HCT116 (cell line): ENCODE measurements around the gene TNS3. TPM values are rescaled to one million over a fixed set of nuclear protein-coding genes. Genes with fewer than 3 reads are reported as not detected.

Source experiments
- ATAC-seq: fragments of 200-7000 bp; cut with Tn5 transposase; 2 replicates; pipeline ENCODE4 v1.9.1; 2020; ENCODE audit warnings: mild to moderate bottlenecking, moderate library complexity
- BruUV-seq: library from RNA; stranded (reverse); fragments of 400-500 nt; replicated peaks from 2 replicates; lab custom pipeline; 2021; lab: Mats Ljungman, UMichigan
- CTCF ChIA-PET: fragments of 300-600 bp; sonication (Branson Sonifier 250); formaldehyde crosslinking; loops from one replicate; lab custom pipeline; 2021; ENCODE audit warnings: antibody characterized with exemption; lab: Charles Lee
- POLR2A ChIA-PET: fragments of 300-600, 350-600 bp; sonication (Branson Sonifier 250); formaldehyde crosslinking; loops from one replicate; lab custom pipeline; 2021; ENCODE audit warnings: antibody characterized with exemption; lab: Charles Lee
- RAD21 ChIA-PET, 2 experiments: fragments of 300-600 bp; sonication (Branson Sonifier 250); formaldehyde crosslinking; loops; one replicate each; lab custom pipeline; 2023; ENCODE audit warnings: low total read pairs in 2 of 2; ENCODE audit not compliant: uncharacterized antibody in 2 of 2, unreplicated experiment in 2 of 2, low non-redundant PET in 1 of 2; lab: Charles Lee
- DNase-seq: peaks from one replicate; pipeline ENCODE4 v3.0.0-alpha.2; 2010; ENCODE audit warnings: low read depth, low spot score
- H2AFZ ChIP-seq: fragments of 200-600 bp; shearing (Covaris generic), sonication (generic); 2 replicates; pipeline ENCODE4 v1.6.1; 2017; ENCODE audit warnings: low read depth, mixed run types, mixed read lengths, antibody characterized with exemption, low read length; ENCODE audit not compliant: poor library complexity, severe bottlenecking
- H3K27ac ChIP-seq: 2 replicates; pipeline ENCODE4 v1.5.1; 2012; ENCODE audit warnings: low read depth, low read length
- H3K27me3 ChIP-seq: fragments of 200-600 bp; sonication (generic); 2 replicates; pipeline ENCODE4 v1.6.1; 2016; ENCODE audit warnings: mixed run types, low read length, mixed read lengths; ENCODE audit not compliant: insufficient read depth
- H3K36me3 ChIP-seq, 2 experiments: fragments of 200-500 bp in 1 of 2; fragments of 200-600 bp in 1 of 2; sonication (Bioruptor generic) in 1 of 2; sonication (generic) in 1 of 2; 2 replicates each; pipeline versions ENCODE4 v1.5.1 to v1.6.1; 2014 to 2016; ENCODE audit warnings: low read length in 2 of 2, inconsistent platforms in 1 of 2, mixed read lengths in 1 of 2, mixed run types in 1 of 2; ENCODE audit not compliant: insufficient read depth in 2 of 2, control insufficient read depth in 1 of 2
- H3K4me1 ChIP-seq, 2 experiments: fragments of 200-600 bp in 1 of 2; sonication (generic) in 1 of 2; 2 replicates each; pipeline versions ENCODE4 v1.5.1 to v1.6.1; 2012 to 2017; ENCODE audit warnings: low read length in 2 of 2, inconsistent platforms in 1 of 2, mild to moderate bottlenecking in 1 of 2, mixed read lengths in 1 of 2, mixed run types in 1 of 2, moderate library complexity in 1 of 2; ENCODE audit not compliant: insufficient read depth in 2 of 2, control insufficient read depth in 1 of 2
- H3K4me2 ChIP-seq: fragments of 200-600 bp; sonication (generic); 2 replicates; pipeline ENCODE4 v1.6.1; 2017; ENCODE audit warnings: mixed run types, low read length, mixed read lengths
- H3K4me3 ChIP-seq, 2 experiments: fragments of 200-600 bp in 1 of 2; sonication (generic) in 1 of 2; replicated peaks in 1 of 2; 2 replicates each; pipeline ENCODE4 v1.5.1; 2011 to 2016; ENCODE audit warnings: low read length in 2 of 2, control low read depth in 1 of 2, low read depth in 1 of 2, mild to moderate bottlenecking in 1 of 2, mixed read lengths in 1 of 2, mixed run types in 1 of 2
- H3K79me2 ChIP-seq: fragments of 200-600 bp; sonication (generic); 2 replicates; pipeline ENCODE4 v1.6.1; 2017; ENCODE audit warnings: mild to moderate bottlenecking, mixed run types, low read length, moderate library complexity, mixed read lengths; ENCODE audit not compliant: insufficient read depth
- H3K9ac ChIP-seq: fragments of 200-600 bp; sonication (generic); 2 replicates; pipeline ENCODE4 v1.6.1; 2016; ENCODE audit warnings: low read length, mixed read lengths
- H3K9me2 ChIP-seq: fragments of 200-600 bp; sonication (generic), shearing (Covaris generic); 2 replicates; pipeline ENCODE4 v1.6.1; 2017; ENCODE audit warnings: mixed run types, mild to moderate bottlenecking, moderate library complexity; ENCODE audit not compliant: insufficient read depth
- H3K9me3 ChIP-seq, 2 experiments: fragments of 200-500 bp in 1 of 2; fragments of 200-600 bp in 1 of 2; sonication (Bioruptor generic) in 1 of 2; sonication (generic) in 1 of 2; 2 replicates each; pipeline ENCODE4 v1.6.1; 2014 to 2017; ENCODE audit warnings: low read length in 2 of 2, mixed read lengths in 2 of 2, inconsistent platforms in 1 of 2, low read depth in 1 of 2, mild to moderate bottlenecking in 1 of 2, mixed run types in 1 of 2, moderate library complexity in 1 of 2; ENCODE audit not compliant: control insufficient read depth in 1 of 2, insufficient read depth in 1 of 2
- H4K20me1 ChIP-seq: fragments of 200-600 bp; sonication (generic), shearing (Covaris generic); 2 replicates; pipeline ENCODE4 v1.6.1; 2017; ENCODE audit warnings: mixed run types, mild to moderate bottlenecking, moderate library complexity; ENCODE audit not compliant: insufficient read depth
- CEBPB ChIP-seq: IDR thresholded peaks from 2 replicates; pipeline ENCODE4 v1.6.1; 2012; ENCODE audit warnings: low read depth
- MAX ChIP-seq: IDR thresholded peaks from 2 replicates; pipeline ENCODE4 v1.6.1; 2012
- RAD21 ChIP-seq: IDR thresholded peaks from 2 replicates; pipeline ENCODE4 v1.6.1; 2012; ENCODE audit warnings: low read depth, mild to moderate bottlenecking
- REST ChIP-seq: IDR thresholded peaks from 2 replicates; pipeline ENCODE4 v1.6.1; 2012; ENCODE audit warnings: low read depth
- intact Hi-C: fragments of 100-400 bp; cut with micrococcal nuclease; formaldehyde crosslinking; loops from 2 replicates; pipeline ENCODE4 v1.10.0; 2022
- total RNA-seq: library from RNA; stranded (reverse); gene quantifications from one replicate; pipeline ENCODE4 v1.2.1, GENCODE V29; 2021; ENCODE audit not compliant: unreplicated experiment

The TNS3 gene
- total RNA-seq, 1 experiment from 2014 or later = 9.1 TPM

- no peaks in the 10 kb centered on the region for H3K9me2 ChIP-seq
- TF ChIP-seq MAX = no peak
- no peak for TF ChIP-seq RAD21
- TF ChIP-seq CEBPB = no peak
- TF ChIP-seq REST = no peak
- TF ChIP-seq, all 23 proteins: peak for 0
- ATAC-seq (no peak), DNase-seq (no peak)
- H3K4me3 ChIP-seq = no peak overlapping the region
- H3K4me1 ChIP-seq = 0 out of 4 replicates have a peak, but pooled peaks cover 0 to 3% of the 10 kb centered on the region in 2 experiments
- H3K79me2 ChIP-seq = no peaks in the 10 kb centered on the region
- H3K27me3 ChIP-seq = no peaks in the 10 kb centered on the region
- intact Hi-C loops = loop anchor here (2.0 to 10.0 kb wide), 2 partner anchors 677 to 887 kb away; no protein-coding TSS in a partner anchor
- H3K9ac ChIP-seq = no peak overlapping the region
- H3K36me3 ChIP-seq = no peaks in the 10 kb centered on the region
- H3K4me2 ChIP-seq = no peak overlapping the region
- H4K20me1 ChIP-seq = no peaks in the 10 kb centered on the region
- H3K27ac ChIP-seq = no peak overlapping the region
- no TSS peak for BruUV-seq
- no peak overlapping the region for H2AFZ ChIP-seq
- H3K9me3 ChIP-seq = no peaks in the 10 kb centered on the region
- ChIA-PET CTCF (interaction anchor here (0.6 to 2.9 kb wide), 9 partner anchors 9 to 678 kb away, joined by 3 to 53 read pairs (median 15); no protein-coding TSS in a partner anchor), RAD21 (interaction anchor here (0.6 to 1.9 kb wide), 3 partner anchors 360 to 552 kb away, joined by 3 to 10 read pairs (median 3); no protein-coding TSS in a partner anchor), POLR2A (interaction anchor here (0.6 kb wide), 1 partner anchor 303 kb away, joined by 4 read pairs; no protein-coding TSS in a partner anchor)
These were observed 314.6 kb downstream of the TNS3 start for GRCh38 chr7:47267346-47267745.
